Astrocyte of the hippocampus (primary cell): ENCODE data around the gene JHY.
"Not testable (repeated sequence)": the region's sequence is repeated elsewhere in the genome, so short reads cannot be mapped to it uniquely, and the experiment has no call there.

Experiments used
- DNase-seq: peaks from one replicate; pipeline ENCODE4 v3.0.0; 2011; ENCODE audit warnings: low read depth, low spot score

Gene JHY

DNA sequence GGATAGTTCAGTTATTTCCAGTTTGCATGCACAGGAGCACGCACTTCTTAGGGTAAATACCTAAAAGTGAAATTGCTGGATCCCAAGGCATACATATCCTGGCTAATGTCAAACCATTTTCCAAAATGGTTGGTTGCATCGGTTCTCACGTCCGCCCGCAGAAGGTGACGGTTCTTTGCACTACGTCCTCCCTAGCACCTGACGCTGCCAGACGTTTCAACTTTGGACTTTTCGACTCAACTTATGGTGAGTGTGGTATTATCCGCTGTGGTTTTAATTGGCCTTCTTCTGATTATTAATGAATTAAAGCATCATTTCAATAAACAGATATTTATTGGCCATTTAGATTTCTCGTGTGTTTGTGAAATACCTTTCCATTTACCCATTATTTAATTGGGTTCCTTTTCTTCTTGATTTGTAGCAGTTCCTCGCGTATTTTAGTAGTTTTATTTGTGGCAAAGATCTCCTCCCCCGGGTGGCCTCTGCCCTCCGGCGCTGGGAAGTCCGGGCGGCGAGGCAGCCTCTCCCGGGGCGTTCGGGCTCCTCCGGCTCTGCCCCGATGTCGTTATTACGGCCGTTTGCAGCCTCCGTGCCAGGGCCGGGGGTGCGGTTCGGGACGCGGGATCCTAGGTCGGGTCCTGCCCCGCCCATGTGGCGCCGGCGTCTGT, at the start of gene JHY:
TSS of gene JHY (plus strand) at position 571 of the 668 bp plus-strand sequence. CDS start 3,091 bp downstream, outside the sequence.
- DNase-seq = no peak

DNA sequence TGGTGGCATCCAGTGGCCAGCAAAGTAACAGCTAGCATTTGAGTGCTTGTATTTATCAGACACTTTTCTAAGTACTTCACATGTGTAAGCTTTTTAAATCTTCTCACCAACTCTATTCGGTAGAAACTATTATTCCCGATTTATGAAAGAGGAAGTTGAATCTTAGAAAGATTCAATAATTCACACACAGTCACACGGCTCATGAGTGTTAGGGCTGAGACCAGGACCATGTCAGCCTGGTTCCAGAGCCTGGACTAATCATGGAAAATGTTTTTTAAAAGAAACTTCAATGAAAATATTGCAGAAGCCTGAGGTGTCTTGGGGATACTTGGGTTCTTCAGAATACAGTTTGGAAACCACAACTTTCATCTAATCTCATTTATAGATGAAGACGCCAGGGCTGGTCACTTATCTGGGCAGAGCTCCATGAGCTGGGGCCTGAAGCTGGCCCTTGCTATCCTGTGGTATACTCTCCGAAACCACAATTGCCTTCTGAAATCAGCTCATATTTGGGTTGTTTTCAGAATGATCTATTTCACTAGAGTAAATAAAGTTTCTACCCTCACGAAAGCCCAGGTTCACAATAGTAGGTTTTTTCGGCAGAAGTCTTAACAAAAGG, 48.6 kb upstream of the JHY start:
- DNase-seq = no peak

- no peak for DNase-seq
Measured at GRCh38 chr11:122836916-122837315, 45.6 kb upstream of the JHY start.

DNA sequence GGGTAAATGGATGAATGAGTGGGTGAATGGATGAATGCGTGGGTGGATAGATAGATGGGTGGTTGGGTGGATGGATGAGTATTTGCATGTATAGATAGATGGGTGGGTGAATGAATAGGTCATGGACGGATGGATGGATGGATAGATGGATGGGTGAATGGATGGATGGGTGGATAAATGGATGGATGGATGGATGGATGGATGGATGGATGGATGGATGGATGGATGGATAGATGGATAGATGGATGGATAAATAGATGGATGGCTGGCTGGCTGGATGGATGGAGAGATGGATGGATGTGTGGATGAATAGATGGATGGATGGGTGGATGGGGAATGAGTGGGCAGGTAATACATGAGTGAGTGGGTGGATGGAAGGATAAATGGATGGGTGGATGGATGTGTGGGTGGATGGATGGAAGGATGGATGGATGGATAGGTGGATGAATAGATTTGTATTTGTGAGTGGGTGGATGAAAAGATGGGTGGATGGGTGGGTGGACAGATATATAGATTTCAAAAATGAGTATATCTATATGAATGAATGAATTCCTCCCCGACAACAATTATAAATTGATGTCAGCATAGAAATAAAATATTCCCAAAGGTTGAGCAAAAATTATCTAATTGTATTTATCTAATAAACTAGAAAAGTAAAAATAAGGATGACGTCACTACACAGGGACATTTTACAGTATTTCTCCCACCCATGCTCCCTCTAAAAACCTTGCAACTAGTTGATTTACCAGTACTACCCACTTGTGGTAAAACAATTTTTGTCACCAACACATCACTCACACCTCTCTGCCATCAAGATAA, 44.8 kb upstream of the JHY start:
- no peak for DNase-seq

GRCh38 chr11:122843281-122844141, 39.0 kb upstream of the JHY start:
- no peak for DNase-seq

DNA sequence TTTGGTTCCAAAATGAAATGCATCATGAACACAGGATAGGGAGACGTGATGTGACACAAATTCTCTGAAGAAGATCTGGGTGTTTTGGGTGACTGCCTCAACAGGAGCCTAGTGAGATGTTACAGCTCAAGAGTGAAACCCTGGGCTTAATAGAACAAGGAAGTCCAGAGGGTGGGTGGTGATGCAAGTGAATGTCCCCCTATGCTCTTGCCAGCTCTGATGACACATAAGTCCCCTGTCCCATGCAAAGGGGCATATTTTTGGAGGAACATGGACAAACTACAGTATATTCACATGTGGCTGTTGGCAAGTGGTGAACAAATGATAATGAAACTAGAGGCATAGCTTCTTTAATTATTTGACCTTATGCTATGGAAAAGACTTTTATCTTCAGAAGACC, 35.1 kb upstream of the JHY start:
- no peak for DNase-seq

GRCh38 chr11:122848186-122848585, 34.4 kb upstream of the JHY start:
- DNase-seq = no peak

GRCh38 chr11:122850076-122850631, 32.4 kb upstream of the JHY start:
- peak; percentile 61 for DNase-seq

DNA sequence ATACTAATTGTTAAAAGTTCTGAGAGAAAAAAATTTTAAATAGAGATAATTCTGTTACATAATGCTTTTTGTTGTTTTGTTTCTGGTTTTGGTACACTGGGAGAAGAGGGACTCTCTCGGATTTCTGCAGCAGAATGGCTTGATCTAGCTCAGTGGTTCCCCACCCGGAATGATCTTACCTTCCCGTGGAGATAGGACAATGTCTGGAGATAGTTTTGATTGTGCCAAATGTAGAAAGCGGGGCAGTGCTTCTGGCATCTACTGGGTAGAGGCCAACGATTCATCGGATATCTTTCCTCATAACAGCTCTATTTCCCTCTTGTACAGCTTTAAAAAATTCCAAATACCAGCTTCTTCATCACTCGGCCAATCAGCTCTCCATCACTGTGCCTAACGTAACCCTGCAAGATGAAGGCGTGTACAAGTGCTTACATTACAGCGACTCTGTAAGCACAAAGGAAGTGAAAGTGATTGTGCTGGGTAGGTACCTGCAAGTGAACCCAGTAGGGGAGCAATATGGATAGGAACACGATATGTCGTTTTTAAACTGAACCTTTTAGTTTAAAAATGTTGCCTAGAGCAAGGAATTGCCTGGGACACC, 31.1 kb upstream of the JHY start:
- no peak for DNase-seq

DNA sequence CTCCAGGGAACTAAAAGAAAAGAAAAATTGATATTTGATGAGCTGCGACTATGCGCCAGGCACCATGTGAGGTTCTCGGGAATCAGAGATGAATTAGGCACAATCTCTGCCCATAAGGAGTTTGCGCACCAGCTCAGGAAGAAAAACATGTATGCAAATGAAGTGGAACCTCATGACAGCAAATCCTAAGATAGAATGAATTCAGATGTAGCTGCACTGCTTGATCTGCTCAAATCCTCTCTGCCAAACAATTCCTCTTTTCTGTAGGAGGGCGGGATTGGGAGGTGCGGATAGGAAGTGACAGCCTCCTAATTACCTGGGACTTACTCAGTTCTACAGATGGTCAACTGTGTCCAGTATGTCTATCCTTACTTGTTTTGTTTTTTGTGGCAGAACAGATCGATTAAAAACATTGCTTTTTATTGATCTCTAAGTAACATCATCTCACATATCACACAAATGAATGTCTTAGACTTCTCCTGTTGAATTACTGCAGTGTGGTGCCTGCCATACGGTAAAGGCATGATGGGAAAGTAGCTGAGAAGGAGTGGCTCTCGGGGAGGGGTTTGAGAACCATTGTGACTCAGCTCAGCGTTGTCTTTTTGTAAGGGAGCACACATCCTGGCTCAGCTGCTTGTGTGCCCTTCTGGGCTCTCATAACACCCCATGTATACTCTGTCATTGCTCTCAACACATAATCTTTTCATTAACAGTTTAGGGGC, 30.3 kb upstream of the JHY start:
- peak; percentile 14 for DNase-seq

DNA sequence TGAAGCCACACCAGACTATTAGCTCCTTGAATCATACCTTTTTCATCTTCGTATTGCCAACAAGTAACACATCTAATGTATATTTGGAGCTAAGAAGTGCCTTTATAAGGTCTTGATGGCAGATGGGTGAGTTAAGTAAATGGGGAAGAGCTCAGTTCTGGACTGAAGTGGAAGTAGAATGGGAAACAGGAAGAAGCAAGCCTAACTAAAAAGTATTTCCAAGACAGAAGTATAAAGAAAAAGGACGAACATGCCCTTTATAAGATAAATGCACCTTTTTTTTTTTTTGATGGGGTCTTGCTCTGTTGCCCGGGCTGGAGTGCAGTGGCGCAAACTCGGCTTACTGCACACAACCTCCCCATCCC, 29.8 kb upstream of the JHY start:
- no peak for DNase-seq

- no peak for DNase-seq
Measured at GRCh38 chr11:122853261-122853660, 29.3 kb upstream of the JHY start.

GRCh38 chr11:122853971-122854446, 28.6 kb upstream of the JHY start:
- DNase-seq = peak; percentile 84

GRCh38 chr11:122861631-122862030, 20.9 kb upstream of the JHY start:
- DNase-seq = no peak

DNA sequence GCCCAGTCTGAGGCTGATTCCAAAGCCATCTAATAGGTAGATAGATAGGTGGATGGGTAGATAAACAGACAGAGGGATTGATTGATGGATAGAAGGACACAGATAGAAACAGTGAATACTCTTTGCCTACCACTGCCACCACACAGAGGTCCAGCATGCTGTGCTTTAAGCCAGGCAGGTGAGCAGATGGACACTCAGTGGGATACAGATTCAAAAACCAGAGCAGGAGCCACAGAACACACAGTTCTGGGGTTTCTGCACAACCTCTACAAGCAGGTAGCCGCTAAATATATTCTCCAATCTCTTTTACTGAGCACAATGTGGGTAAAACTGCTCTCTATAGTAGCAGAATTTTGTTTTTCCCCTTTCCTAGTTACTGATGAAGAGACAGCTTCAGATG, 20.5 kb upstream of the JHY start:
- no peak for DNase-seq

GRCh38 chr11:122863154-122863553, 19.4 kb upstream of the JHY start:
- DNase-seq = not testable (repeated sequence)

DNA sequence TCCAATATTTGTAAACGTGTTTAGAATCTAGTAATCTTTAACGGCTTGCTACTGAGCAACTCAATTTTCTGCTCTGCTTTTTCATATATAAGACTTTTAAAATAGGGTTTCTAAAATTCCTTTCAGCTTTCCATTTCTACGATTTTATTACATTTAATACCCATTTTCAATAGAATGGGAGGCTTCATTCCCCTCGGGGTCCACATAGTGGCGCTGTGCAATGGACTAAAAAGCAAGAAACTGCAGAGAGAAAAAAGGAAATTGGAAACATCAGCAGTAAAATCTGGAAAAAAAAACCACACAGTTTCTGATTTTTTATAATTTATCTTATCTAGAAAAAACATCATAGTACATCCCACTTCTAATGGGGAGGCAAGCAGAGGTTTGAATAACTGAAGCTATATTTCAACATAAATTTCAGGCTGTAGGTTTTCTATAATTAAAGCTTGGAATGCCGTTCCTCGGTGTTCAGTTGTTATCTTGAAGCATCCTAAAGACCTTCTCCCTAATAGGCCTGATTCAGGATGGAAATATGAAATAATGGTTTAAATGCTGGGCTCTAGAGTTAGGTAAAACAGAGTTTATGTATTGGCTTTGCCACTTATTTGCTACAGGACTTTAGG, 18.7 kb upstream of the JHY start:
- peak; percentile 63 for DNase-seq

DNA sequence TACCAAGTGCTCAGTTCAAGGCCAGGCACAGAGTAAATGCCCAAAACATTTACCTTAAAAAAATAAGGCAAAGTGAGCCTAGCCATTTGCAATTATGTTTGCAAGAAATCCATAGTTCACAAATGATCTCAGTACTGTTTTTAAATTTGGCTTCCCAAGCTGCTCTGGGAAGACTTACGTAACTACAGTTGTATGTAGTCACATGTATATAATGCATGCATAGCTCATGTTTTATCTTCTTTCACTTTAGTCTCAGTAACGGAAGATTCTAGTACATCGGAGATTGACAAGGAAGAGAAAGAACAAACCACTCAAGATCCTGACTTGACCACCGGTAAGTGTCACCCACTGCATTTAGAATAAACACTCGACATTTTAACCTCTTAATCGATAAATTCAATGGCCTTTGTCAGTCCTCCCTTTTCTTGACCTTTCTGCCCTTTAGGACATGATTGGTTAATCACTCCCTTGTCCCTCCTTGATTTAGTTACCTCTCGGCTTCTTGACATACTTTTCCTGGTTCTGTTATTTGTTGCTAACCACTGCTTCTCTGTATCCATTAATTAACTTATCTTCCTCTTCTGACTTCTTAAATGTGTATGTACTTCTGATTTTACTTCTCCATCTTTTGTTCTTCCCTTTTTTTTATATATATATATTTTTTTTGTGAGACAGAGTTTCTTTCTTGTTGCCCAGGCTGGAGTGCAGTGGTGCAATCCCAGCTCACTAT, 18.0 kb upstream of the JHY start:
- DNase-seq = no peak

DNA sequence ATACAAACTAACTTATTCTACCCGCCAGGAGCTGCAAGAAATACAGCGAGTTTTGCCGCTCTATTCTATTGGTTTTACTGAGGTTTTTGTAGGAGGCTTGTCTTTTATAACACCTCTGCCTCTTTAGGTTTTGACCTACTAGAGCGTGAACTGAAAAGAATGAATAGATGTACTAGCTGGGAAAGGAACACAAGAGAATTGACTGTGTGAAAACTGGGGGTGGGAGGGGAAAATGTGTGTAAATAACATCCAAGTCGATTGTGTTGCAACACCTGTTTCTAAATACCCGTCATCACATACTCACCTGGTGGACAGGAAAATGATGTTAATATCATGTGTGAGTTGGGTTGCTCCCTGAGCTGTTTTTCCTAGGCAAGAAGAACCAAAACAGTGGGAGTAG, 12.9 kb upstream of the JHY start:
- DNase-seq = no peak
